ENCODE data around the gene FRMD4B. TPM values are rescaled to one million over a fixed set of nuclear protein-coding genes. Genes with fewer than 3 reads are reported as not detected.

Gene FRMD4B
- total RNA-seq, 3 donors from 2014 or later: 31.1 to 49.5 (median 35.0) TPM

DNA sequence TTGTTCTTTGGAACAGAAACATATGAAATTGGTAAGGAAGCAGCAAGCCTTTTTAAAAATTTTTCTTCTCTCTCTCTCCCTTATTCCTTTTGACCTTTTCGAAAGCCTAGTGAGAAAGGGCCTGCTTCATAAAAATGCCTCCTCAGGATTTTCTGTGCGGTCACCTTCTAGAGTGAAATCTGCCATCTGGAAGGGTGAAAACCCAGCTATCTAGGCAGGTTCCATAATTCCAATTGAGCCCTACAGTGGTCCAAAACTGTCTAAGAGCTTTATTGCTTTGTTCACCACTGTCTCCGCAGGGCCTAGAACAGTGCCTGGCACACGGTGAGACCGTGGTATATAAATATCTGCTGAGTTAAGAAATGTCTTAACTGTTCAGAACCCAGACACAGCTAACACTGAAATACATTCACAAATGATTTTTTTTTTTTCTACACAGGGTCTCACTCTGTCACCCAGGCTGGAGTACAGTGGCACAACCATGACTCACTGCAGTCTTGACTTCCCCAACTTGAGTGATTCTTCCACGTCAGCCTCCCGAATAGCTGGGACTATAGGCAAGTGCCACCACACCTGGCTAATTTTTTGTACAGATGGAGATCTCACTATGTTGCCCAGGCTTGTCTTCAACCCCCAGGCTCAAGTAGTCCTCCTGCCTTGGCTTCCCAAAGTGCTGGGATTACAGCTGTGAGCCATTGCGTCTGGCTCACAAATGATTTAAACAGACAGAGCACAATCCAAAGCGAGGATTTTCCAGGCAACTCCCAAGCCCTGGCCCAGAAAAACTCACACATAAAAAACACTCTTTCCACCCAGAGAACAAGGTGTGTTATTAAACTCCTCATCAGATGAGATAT is 64.4 kb downstream of the FRMD4B start:
- H3K27ac ChIP-seq: no peak overlapping the region
- no peaks in the 10 kb centered on the region for H3K36me3 ChIP-seq
- no peaks in the 10 kb centered on the region for H3K4me1 ChIP-seq
- H3K27me3 ChIP-seq: no peaks in the 10 kb centered on the region
- no peak for TF ChIP-seq POLR2A (IDR thresholded peaks at IDR 0.05)
- H3K9me3 ChIP-seq: no peaks in the 10 kb centered on the region
- no peak overlapping the region for H3K4me3 ChIP-seq
- no peak for DNase-seq (ENCODE audit: low spot score in 2 of 2)
- intact Hi-C loops (cut with DNase I; ENCODE audit: low total_unique reads): no loop called here

DNA sequence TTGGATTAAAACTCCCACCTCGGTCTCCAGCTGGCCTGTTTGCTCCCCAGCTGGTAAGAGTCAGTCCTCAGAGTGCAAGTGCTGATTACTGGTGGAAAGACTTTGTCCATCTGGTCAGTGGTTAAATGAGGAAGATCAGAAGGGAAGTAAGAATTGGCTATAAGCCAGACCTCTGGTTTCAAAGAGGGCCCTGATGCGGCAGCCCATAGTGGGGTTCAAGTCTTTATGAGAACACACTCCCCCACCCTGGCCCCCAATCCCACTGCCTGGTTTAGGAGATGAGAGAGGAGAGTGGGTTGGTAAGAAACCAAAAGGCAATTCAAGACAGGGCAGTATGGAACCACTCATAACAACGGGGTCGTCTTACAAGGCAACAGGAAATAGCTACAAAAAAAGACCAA is 65.0 kb downstream of the FRMD4B start:
- no peak for DNase-seq (ENCODE audit: low spot score in 2 of 2)
- Histone ChIP-seq H3K4me3 (no peak overlapping the region), H3K9me3 (no peaks in the 10 kb centered on the region), H3K36me3 (no peaks in the 10 kb centered on the region), H3K27me3 (no peaks in the 10 kb centered on the region), H3K4me1 (no peaks in the 10 kb centered on the region), H3K27ac (no peak overlapping the region)
- intact Hi-C loops (cut with DNase I; ENCODE audit: low total_unique reads): no loop called here
- TF ChIP-seq POLR2AphosphoS5 (IDR thresholded peaks at IDR 0.05) (no peak), POLR2A (IDR thresholded peaks at IDR 0.05) (no peak)
- TF ChIP-seq, protein P1, sequence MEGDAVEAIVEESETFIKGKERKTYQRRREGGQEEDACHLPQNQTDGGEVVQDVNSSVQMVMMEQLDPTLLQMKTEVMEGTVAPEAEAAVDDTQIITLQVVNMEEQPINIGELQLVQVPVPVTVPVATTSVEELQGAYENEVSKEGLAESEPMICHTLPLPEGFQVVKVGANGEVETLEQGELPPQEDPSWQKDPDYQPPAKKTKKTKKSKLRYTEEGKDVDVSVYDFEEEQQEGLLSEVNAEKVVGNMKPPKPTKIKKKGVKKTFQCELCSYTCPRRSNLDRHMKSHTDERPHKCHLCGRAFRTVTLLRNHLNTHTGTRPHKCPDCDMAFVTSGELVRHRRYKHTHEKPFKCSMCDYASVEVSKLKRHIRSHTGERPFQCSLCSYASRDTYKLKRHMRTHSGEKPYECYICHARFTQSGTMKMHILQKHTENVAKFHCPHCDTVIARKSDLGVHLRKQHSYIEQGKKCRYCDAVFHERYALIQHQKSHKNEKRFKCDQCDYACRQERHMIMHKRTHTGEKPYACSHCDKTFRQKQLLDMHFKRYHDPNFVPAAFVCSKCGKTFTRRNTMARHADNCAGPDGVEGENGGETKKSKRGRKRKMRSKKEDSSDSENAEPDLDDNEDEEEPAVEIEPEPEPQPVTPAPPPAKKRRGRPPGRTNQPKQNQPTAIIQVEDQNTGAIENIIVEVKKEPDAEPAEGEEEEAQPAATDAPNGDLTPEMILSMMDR (IDR thresholded peaks at IDR 0.05): no peak

DNA sequence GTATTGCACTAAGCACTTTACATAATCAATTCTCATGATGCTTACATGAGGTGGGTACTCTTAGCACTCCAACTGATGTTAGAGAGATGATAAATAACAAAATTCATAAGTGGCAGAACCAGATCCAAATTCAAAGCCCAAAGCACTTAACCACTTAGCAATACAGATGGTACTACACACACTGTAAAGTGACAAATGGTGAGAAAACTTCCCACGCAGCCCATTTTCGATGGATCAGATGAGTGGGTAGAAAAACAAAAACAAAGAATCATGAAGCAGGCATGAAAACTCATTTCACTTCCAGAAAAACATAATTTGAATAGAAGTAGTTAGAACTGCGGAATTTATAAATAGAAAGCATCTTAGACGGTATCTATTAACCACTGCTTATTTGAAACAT is 66.2 kb downstream of the FRMD4B start:
- no peak overlapping the region for H3K4me3 ChIP-seq
- no peak for DNase-seq (ENCODE audit: low spot score in 2 of 2)
- intact Hi-C loops (cut with DNase I; ENCODE audit: low total_unique reads): no loop called here
- H3K36me3 ChIP-seq: no peaks in the 10 kb centered on the region
- H3K27me3 ChIP-seq: no peaks in the 10 kb centered on the region
- no peaks in the 10 kb centered on the region for H3K4me1 ChIP-seq
- H3K27ac ChIP-seq: no peak overlapping the region
- TF ChIP-seq, protein P1 (IDR thresholded peaks at IDR 0.05): no peak
- TF ChIP-seq POLR2AphosphoS5 (IDR thresholded peaks at IDR 0.05) (no peak), POLR2A (IDR thresholded peaks at IDR 0.05) (no peak)
- no peaks in the 10 kb centered on the region for H3K9me3 ChIP-seq

DNA sequence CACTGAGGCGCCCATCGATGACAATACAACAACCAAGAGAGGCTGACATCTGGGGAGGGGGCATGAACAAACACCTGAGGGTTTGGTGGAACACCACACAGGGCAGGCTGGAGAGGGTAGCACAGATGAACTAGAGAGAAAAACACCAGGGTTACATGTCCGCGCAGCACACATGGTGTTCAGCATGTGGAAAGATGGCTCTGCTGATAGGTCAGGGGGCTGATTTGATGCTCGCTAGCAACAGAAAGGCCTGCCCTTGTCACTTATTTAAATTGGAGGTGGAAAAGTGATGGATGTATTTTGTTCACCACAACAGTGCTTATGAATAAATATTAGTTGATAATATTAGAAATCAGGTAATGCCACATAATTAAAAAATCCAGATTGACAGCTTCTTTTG is 67.5 kb downstream of the FRMD4B start:
- intact Hi-C loops (cut with DNase I; ENCODE audit: low total_unique reads): no loop called here

DNA sequence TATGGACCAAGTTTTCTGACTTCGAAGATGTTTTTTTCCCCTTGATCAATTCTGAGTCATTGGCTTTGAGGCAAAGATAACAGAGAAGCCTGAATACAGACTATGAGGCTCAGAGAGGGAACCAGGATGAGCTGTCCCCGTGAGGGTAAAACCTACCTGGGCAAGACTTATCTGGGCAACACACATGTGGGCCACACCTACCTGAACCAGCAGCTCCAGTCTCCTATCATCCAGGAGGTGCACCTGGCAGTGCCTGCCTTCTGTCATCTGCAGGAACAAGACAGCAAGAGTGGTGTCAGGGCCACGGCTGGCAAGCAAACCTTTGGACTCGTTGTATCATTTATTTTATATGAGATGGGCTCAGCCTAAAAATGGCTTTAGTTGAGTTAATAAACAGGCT is 72.6 kb downstream of the FRMD4B start:
- Histone ChIP-seq H3K36me3 (no peaks in the 10 kb centered on the region), H3K9me3 (no peaks in the 10 kb centered on the region), H3K4me3 (no peak overlapping the region), H3K27ac (no peak overlapping the region), H3K27me3 (no peaks in the 10 kb centered on the region), H3K4me1 (no peaks in the 10 kb centered on the region)
- intact Hi-C loops (cut with DNase I; ENCODE audit: low total_unique reads): no loop called here
- DNase-seq (ENCODE audit: low spot score in 2 of 2): no peak
- TF ChIP-seq POLR2AphosphoS5 (IDR thresholded peaks at IDR 0.05) (no peak), POLR2A (IDR thresholded peaks at IDR 0.05) (no peak)
- TF ChIP-seq, protein P1 (IDR thresholded peaks at IDR 0.05): no peak

More for the DNA sequence above, 67.5 kb downstream of the FRMD4B start:
- no peak for DNase-seq (ENCODE audit: low spot score in 2 of 2)
- TF ChIP-seq POLR2AphosphoS5 (IDR thresholded peaks at IDR 0.05): no peak
- TF ChIP-seq POLR2A (IDR thresholded peaks at IDR 0.05): no peak
- TF ChIP-seq, protein P1 (IDR thresholded peaks at IDR 0.05): no peak
- H3K27ac ChIP-seq: no peak overlapping the region
- H3K4me1 ChIP-seq: no peaks in the 10 kb centered on the region
- H3K27me3 ChIP-seq: no peaks in the 10 kb centered on the region
- no peaks in the 10 kb centered on the region for H3K9me3 ChIP-seq
- no peaks in the 10 kb centered on the region for H3K36me3 ChIP-seq
- no peak overlapping the region for H3K4me3 ChIP-seq
